ENCODE measurements around the gene MAPKAPK5.

MAPKAPK5 gene

DNA sequence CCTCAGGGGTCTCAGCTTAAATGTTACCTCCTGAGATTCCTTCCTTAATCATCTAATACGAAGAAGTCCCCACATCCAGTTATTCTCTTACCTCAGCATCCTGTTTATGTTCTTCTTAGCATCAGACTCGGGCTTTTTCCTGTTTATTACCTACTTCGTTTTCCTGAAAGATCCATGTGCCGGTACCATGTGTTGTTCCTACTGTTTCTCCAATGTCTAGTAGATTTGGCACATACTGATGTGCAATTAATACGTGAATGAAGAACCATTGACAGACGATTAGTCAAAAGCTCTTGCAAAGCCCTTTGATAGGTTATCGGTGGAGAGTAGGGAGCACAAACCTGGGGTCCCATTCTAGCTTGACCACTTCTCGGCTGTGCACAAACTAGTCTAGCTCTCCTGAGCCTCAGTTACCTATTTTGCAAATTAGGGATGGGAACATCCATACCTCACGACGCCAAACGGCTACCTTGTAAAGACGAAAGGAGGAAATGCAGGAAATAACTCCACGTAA, 735 bp upstream of the MAPKAPK5 start:
- TF ChIP-seq ZNF274 (IDR thresholded peaks at IDR 0.05; ENCODE audit: low read depth, low read length) = no peak
- H3K4me3 ChIP-seq (ENCODE audit: low read length) = peak overlapping the region; percentile 100

DNA sequence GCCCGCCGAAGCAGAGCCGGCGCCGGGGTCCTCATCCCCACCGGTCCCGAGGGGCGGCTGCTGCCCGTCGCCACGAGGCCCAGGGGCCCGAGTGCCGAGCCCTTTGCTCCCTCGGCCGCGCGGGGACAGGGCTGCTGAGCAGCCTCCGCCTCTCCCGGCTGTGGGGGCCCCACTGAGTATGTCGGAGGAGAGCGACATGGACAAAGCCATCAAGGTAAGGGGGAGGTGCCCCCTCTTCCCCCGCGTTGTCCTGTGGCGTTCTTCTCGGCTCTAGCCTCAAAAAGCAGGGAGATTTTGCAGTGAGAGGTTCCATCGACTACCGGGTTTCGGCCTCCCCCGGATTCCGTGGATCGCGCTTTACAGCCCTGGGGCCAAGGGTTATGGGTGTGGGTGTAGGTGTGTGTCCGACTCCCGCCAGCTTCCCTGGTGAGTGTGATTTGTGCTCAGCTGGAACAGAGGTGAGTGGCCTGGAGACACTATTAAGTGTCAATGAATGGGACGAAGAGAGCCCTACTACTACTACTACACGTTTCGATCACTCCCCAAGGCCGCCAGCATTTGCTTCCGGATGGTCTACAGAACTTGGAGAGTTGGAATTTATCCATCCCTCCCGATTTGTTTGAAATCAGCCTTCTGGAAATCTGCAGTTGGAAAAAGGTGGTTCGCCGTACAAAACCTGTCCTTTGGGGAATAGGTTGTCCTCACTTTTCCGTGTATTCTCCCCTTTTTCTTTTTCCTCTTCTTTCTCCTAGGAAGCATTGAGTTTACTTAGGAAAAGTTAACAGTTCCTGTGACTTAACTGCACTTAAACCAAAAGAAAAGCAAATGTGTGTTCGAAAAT, 748 bp downstream of the MAPKAPK5 start:
- H3K4me3 ChIP-seq (ENCODE audit: low read length) = peak overlapping the region; percentile 100

DNA sequence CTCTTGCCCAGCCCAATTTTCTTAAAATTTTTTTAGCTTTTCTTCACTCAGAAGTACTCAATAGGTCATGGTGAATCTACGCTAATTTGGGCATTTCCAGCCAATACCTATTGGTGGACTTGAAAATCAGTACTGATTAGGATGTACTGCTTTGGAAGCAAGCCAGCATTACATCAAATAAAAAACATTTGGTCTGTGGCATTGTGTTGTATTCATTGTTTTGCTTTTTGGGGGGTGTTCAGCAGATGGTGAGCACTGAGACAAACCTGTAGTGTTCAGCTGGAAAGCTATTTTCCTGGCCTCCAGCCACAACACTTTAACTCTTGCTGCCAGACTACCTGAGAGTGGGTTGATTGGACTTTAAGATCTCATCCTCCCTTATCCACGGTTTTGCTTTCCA, 4.0 kb downstream of the MAPKAPK5 start:
- no peak overlapping the region for H3K4me3 ChIP-seq (ENCODE audit: low read length)
- TF ChIP-seq ZNF274 (IDR thresholded peaks at IDR 0.05; ENCODE audit: low read depth, low read length) = no peak

More for the DNA sequence above, 748 bp downstream of the MAPKAPK5 start:
- TF ChIP-seq ZNF274 (IDR thresholded peaks at IDR 0.05; ENCODE audit: low read depth, low read length) = no peak

DNA sequence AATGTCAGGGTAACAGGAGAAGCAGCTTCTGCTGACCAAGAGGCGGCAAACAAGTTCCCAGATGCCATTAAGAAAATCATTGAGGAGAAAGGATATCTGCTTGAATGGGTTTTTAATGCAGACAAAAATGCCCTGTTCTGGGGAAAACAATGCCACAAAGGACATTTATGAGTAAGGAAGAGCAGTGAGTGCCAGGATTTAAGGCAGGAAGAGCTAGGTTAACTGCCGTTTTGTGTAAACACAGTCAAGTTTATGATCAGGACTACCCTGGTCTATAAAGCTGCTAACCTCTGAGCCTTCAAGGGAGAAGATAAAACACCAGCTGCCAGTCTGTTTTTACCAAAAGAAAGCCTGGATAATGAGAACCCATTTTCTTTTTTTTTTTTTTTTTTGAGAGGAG, 8.5 kb downstream of the MAPKAPK5 start:
- H3K4me3 ChIP-seq (ENCODE audit: low read length) = no peak overlapping the region
- TF ChIP-seq ZNF274 (IDR thresholded peaks at IDR 0.05; ENCODE audit: low read depth, low read length) = no peak

DNA sequence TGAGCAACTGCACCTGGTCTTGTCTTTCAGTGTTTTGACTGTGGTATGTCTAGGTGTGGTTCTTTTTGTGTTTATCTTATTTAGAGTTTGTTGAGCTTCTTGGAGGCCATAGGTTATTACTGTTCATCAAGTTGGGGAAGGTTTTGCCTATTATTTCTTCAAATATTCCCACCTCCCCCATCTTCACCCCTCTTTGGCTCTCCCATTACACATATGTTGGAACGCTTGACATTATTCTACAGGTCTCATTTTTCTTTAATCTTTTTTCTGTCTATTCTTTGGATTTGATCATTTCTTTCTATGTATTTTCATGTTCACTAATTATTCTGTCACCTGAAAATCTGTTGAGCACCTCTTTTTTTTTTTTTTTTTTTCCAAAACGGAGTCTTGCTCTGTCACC, 16.2 kb downstream of the MAPKAPK5 start:
- H3K4me3 ChIP-seq (ENCODE audit: low read length) = no peak overlapping the region
- TF ChIP-seq ZNF274 (IDR thresholded peaks at IDR 0.05; ENCODE audit: low read depth, low read length) = no peak

DNA sequence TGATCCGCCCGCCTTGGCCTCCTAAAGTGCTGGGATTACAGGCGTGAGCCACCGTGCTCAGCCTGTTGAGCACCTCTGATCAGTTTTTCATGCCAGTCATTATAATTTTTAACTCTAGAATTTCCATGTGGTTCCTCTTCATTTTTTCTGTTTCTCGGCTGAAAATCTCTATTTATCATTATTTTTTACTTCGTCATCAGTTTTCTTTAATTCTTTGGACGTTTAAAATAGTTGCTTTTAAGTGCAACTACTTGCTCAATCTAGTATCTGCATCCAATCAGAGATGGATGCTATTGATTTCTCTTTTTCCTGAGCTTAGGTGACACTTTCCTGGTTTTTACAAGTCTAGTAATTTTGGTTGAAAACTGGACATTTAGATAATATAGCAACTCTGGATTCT, 16.8 kb downstream of the MAPKAPK5 start:
- TF ChIP-seq ZNF274 (IDR thresholded peaks at IDR 0.05; ENCODE audit: low read depth, low read length) = no peak
- H3K4me3 ChIP-seq (ENCODE audit: low read length) = no peak overlapping the region

DNA sequence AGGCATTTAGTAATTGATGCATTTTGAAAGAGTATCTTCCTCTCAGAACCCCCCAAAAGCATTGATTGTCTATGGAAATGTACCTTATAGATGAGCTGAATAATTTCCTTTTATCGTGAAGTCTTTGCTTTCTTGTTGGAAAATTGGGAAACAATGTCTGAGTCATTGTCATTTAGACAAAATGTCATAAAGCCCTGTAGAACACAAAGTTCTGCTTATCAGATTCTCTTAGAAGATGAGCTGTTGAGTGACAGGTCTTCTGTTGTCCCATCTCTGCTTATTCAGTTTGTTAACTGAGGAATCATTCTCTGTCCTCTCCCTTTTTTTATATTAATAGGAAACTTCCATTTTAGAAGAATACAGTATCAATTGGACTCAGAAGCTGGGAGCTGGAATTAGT, 22.9 kb downstream of the MAPKAPK5 start:
- no peak overlapping the region for H3K4me3 ChIP-seq (ENCODE audit: low read length)
- no peak for TF ChIP-seq ZNF274 (IDR thresholded peaks at IDR 0.05; ENCODE audit: low read depth, low read length)

DNA sequence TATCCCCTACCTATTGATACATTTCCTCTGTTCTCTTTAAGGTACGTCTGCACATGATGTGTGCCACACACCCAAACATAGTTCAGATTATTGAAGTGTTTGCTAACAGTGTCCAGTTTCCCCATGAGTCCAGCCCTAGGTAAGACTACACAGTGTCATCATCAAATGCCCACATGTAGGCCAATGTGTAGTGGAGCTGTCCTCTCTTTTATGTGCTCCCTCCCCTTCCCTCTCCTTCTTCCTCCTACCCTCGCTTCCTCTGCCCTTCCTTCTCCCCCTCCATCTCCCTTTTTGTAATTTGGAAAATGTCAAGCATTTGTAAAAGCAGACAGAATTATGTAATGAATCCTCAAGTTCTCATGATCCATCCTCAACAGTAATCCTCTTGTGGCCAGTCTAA, 25.5 kb downstream of the MAPKAPK5 start:
- no peak for TF ChIP-seq ZNF274 (IDR thresholded peaks at IDR 0.05; ENCODE audit: low read depth, low read length)
- no peak overlapping the region for H3K4me3 ChIP-seq (ENCODE audit: low read length)

DNA sequence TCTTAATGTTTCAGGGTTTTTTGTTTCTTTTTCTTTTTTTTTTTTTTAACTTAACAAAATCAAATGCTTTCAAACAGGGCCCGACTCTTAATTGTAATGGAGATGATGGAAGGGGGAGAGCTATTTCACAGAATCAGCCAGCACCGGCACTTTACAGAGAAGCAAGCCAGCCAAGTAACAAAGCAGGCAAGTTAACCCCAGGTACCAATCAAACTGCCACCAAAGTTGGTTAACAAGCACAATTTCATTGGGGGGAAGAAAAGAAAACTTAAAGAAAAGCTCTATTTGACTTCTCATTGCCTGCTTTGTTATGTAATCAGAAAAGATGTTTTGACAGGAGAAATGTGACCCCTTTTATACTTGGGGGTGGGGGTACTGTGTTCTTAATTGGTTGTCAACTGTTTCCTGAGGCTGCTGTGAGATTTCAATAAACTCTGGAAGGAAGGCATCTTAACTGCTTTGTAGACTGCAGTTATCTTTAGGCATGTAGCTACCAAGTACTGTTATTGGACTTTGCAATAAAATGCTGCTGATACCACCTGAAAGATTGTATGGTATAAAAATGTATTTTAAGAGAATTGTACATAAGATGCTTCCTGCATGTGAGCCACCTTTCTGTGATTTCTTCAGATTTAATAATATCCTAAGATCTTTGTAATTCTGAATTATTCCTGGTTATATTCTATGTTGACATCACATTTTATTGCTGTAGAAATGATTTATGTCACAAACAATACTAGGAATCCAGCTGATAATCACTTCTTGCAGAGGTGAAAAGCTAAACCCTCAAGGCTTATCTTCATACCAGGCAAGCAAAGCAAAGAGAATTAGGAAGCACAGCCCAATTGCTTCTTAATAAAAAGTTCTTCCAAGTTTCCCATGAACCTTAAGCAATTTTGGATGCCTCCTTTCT, 26.9 kb downstream of the MAPKAPK5 start:
- no peak for TF ChIP-seq ZNF274 (IDR thresholded peaks at IDR 0.05; ENCODE audit: low read depth, low read length)

DNA sequence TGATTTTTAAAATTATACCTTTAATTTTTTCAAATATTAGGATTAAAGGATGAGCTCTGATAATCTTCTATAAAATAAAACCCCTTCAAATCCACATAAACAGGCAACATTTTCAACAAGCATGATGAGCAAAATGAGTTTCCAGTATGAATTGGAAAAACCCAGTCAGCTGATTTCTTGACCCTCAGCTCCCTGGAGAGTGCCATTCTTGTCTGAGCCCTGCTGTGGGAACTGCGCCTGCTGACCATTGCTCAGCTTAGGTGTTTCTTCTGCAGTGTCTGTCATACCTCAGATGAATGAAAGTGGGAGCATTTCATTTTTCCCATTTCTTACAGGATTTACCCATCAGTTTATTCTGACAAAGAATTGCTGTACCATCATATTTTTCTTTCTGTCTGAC, 27.6 kb downstream of the MAPKAPK5 start:
- H3K4me3 ChIP-seq (ENCODE audit: low read length) = no peak overlapping the region
- TF ChIP-seq ZNF274 (IDR thresholded peaks at IDR 0.05; ENCODE audit: low read depth, low read length) = no peak

More for the DNA sequence above, 26.9 kb downstream of the MAPKAPK5 start:
- no peak overlapping the region for H3K4me3 ChIP-seq (ENCODE audit: low read length)

DNA sequence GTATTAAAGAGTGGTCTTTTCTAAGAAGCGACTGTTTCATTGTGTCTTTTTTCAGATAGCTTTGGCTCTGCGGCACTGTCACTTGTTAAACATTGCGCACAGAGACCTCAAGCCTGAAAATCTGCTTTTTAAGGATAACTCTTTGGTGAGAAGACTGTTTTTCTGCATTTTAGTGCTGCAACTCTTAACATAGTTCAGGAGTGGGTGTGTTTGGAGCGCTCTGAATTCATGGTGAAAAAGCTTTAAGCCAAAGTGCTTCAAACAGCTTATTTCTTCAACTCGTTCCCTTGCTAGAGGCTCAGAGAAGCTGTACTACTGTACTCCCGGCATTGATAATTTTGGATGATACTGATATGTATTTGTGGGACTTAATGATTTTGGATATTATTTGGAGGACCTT, 28.2 kb downstream of the MAPKAPK5 start:
- no peak overlapping the region for H3K4me3 ChIP-seq (ENCODE audit: low read length)
- TF ChIP-seq ZNF274 (IDR thresholded peaks at IDR 0.05; ENCODE audit: low read depth, low read length) = no peak

DNA sequence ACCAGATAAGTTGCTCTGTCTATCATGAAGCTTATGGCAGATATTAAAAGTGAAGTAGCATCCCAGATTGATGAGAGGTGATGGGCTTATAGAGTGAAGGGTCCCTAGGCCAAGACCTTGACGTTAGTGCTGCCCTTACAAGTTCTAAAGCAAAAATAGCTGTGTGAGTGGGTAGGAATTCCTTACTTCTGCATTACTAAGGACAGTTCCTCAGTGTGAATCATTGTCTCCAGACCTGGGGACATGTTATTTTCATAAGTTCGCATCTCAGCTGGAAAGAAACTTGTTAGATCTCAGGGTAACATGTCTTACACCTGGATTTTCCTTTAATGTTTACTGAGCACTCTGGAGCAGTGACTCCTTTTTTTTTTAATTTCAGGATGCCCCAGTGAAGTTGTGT, 28.7 kb downstream of the MAPKAPK5 start:
- H3K4me3 ChIP-seq (ENCODE audit: low read length) = no peak overlapping the region
- no peak for TF ChIP-seq ZNF274 (IDR thresholded peaks at IDR 0.05; ENCODE audit: low read depth, low read length)

DNA sequence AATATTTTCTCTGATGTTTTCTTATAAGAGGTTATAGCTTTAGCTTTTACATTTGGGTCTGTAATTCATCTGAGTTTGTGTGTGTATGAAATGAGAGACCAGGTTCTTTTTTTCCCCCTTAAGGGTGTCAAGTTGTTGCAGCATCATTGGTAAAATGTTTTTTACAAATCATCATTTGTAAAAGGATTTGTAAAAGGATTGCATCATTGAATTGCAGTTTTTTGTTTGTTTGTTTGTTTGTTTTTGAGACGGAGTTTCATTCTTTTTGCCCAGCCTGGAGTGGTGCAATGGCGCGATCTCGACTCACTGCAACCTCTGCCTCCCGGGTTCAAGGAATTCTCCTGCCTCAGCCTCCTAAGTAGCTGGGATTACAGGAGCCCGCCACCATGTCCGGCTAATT, 31.1 kb downstream of the MAPKAPK5 start:
- TF ChIP-seq ZNF274 (IDR thresholded peaks at IDR 0.05; ENCODE audit: low read depth, low read length) = no peak
- no peak overlapping the region for H3K4me3 ChIP-seq (ENCODE audit: low read length)

DNA sequence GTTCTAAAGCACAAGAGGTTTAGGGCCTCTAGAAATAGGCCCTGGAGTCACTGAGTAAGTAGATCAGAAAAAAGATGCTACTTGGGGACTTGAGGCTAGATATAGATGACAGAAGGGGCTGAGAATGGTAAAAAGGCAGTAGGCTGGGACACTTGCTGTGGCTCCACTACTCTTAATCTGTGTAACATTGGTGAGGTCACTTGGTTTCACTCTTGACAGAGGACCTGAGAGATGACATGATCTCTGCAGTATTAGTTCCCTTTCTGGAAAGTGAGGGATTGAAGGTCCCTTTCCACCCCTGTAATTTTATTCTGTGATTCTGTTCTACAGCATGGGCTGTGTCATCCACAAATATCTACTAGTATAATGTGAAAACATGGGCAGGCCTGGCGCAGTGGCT, 39.7 kb downstream of the MAPKAPK5 start:
- no peak overlapping the region for H3K4me3 ChIP-seq (ENCODE audit: low read length)
- no peak for TF ChIP-seq ZNF274 (IDR thresholded peaks at IDR 0.05; ENCODE audit: low read depth, low read length)

All from GM08714 (cell line).